Activated CD8-positive, alpha-beta memory T cell treated with anti-CD3 and anti-CD28 coated beads, Interleukin-2, amount 10 ng/mL, durations not matched to agents 7 days and 5 days (primary cell): ENCODE data around the gene MRTFA. TPM values are rescaled to one million over a fixed set of nuclear protein-coding genes. Genes with fewer than 3 reads are reported as not detected.

ENCODE experiments used
- ATAC-seq: fragments of 150-1000 bp; cut with Tn5 transposase; one replicate; pipeline ENCODE4 v1.10.0; 2021; ENCODE audit warnings: moderate library complexity
- CTCF ChIA-PET: fragments of 350-600 bp; sonication (Branson Sonifier 250); formaldehyde crosslinking; loops from one replicate; lab custom pipeline; 2021; ENCODE audit warnings: antibody characterized with exemption; lab: Charles Lee
- DNase-seq: peaks from one replicate; pipeline ENCODE4 v3.0.0-alpha.2; 2020
- H3K27ac Mint-ChIP-seq: one replicate; pipeline ENCODE4 v1.8.0; 2021; ENCODE audit warnings: mild to moderate bottlenecking, mixed read lengths
- H3K27me3 Mint-ChIP-seq: one replicate; pipeline ENCODE4 v1.8.0; 2021; ENCODE audit warnings: mixed read lengths
- H3K36me3 Mint-ChIP-seq: one replicate; pipeline ENCODE4 v1.8.0; 2021; ENCODE audit warnings: mild to moderate bottlenecking, mixed read lengths
- H3K4me1 Mint-ChIP-seq: one replicate; pipeline ENCODE4 v1.8.0; 2021; ENCODE audit warnings: mixed read lengths
- H3K4me3 Mint-ChIP-seq: one replicate; pipeline ENCODE4 v1.8.0; 2021; ENCODE audit warnings: mild to moderate bottlenecking, moderate library complexity, mixed read lengths
- H3K9me3 Mint-ChIP-seq: one replicate; pipeline ENCODE4 v1.8.0; 2022; ENCODE audit warnings: low read depth, mixed read lengths
- total RNA-seq, 2 experiments: library from RNA; stranded (reverse); gene quantifications; one replicate each; pipeline ENCODE4 v1.2.3, GENCODE V29; 2021

MRTFA gene
- total RNA-seq, 2 experiments from 2014 or later, result 59.4 to 74.0 TPM

DNA sequence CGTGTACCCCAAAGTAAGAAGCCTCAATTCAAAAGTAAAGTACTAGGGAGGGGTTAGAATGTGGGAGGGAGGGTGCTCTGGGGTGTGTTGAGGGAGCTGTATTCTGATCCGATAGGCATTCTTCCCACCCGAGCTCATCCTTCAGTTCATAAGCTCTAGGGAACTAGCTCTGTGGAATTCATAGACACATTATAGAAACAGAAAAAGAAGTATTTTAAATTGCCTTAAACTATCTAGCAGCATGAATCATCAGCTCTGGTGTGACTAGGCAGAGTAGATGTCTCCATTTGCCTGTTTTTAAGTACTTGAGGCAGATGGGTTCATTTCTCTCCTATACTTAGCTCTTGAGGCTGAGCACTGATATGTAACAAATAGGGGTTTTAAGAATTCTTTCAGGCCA is 273.5 kb downstream of the MRTFA start:
- Mint-ChIP-seq H3K27me3 (no peaks in the 10 kb centered on the region), H3K36me3 (peaks cover 58% of the 10 kb centered on the region), H3K4me3 (no peak overlapping the region), H3K27ac (no peak overlapping the region), H3K4me1 (no peaks in the 10 kb centered on the region), H3K9me3 (no peaks in the 10 kb centered on the region)
- no peak for DNase-seq
- CTCF ChIA-PET, result interaction anchor here (1.5 kb wide), 1 partner anchor 14 kb away, joined by 4 read pairs; no protein-coding TSS in a partner anchor
- no peak for ATAC-seq

GRCh38 chr22:40361100-40361499 is 275.4 kb downstream of the MRTFA start:
- H3K4me3 Mint-ChIP-seq, result no peak overlapping the region
- no peak overlapping the region for H3K27ac Mint-ChIP-seq
- no peak for DNase-seq
- H3K4me1 Mint-ChIP-seq, result no peaks in the 10 kb centered on the region
- no peak for ATAC-seq
- no peaks in the 10 kb centered on the region for H3K27me3 Mint-ChIP-seq
- CTCF ChIA-PET, result interaction anchor here (0.6 to 1.5 kb wide), 2 partner anchors 13 to 59 kb away, joined by 4 to 6 read pairs; no protein-coding TSS in a partner anchor
- H3K9me3 Mint-ChIP-seq, result no peaks in the 10 kb centered on the region
- peaks cover 58% of the 10 kb centered on the region for H3K36me3 Mint-ChIP-seq

Other genes starting within 250 kb of the MRTFA start
- not detected for gene MCHR1, start 42.8 kb upstream of the MRTFA start, total RNA-seq
- 10 to 100 TPM; 19.0 to 24.5 TPM for gene SLC25A17, start 182.6 kb upstream of the MRTFA start, total RNA-seq
- gene ST13, start 219.9 kb upstream of the MRTFA start, total RNA-seq, result 100 to 1,000 TPM; 120 to 150 TPM
- gene XPNPEP3, start 220.4 kb upstream of the MRTFA start, total RNA-seq, result 10 to 100 TPM; 11.2 to 12.5 TPM
- gene DNAJB7, start 225.4 kb upstream of the MRTFA start, total RNA-seq, result not detected